Caco-2 (cell line): ENCODE data around the gene EXOSC9. TPM values are rescaled to one million over a fixed set of nuclear protein-coding genes. Genes with fewer than 3 reads are reported as not detected.

Experiments used
- BruUV-seq: library from RNA; stranded (reverse); fragments of 400-500 nt; replicated peaks from 2 replicates; lab custom pipeline; 2021; lab: Mats Ljungman, UMichigan
- CTCF ChIA-PET: fragments of 300-600 bp; sonication (Branson Sonifier 250); formaldehyde crosslinking; loops from one replicate; lab custom pipeline; 2022; ENCODE audit warnings: antibody characterized with exemption; lab: Charles Lee
- POLR2A ChIA-PET: fragments of 300-600 bp; sonication (Branson Sonifier 250); formaldehyde crosslinking; loops from one replicate; lab custom pipeline; 2022; ENCODE audit warnings: antibody characterized with exemption; lab: Charles Lee
- DNase-seq, 2 experiments: peaks; one replicate each; pipeline versions ENCODE4 v3.0.0 to v3.0.0-alpha.2; 2020 to 2022
- H3K27me3 ChIP-seq: replicated peaks from 2 replicates; pipeline ENCODE4 v1.6.0; 2011; ENCODE audit warnings: low read length; ENCODE audit not compliant: control insufficient read depth, insufficient read depth
- H3K36me3 ChIP-seq: 2 replicates; pipeline ENCODE4 v1.5.1; 2011; ENCODE audit warnings: low read length; ENCODE audit not compliant: control insufficient read depth, insufficient read depth
- H3K4me1 ChIP-seq: fragments of 250-450 bp; sonication (Bioruptor Pico); 2 replicates; pipeline ENCODE4 v1.5.1; 2020; ENCODE audit warnings: mild to moderate bottlenecking
- H3K4me3 ChIP-seq: 2 replicates; pipeline ENCODE4 v1.5.1; 2011; ENCODE audit warnings: low read depth, mild to moderate bottlenecking, control low read depth, low read length
- H3K9me3 ChIP-seq: fragments of 250-450 bp; sonication (Bioruptor Pico); 2 replicates; pipeline ENCODE4 v1.5.1; 2020; ENCODE audit warnings: mild to moderate bottlenecking, moderate library complexity
- H3K27ac Mint-ChIP-seq: one replicate; pipeline ENCODE4 v1.8.0; 2022; ENCODE audit warnings: mixed read lengths; ENCODE audit not compliant: unreplicated experiment
- H3K27me3 Mint-ChIP-seq: one replicate; pipeline ENCODE4 v1.8.0; 2022; ENCODE audit warnings: mixed read lengths; ENCODE audit not compliant: insufficient read depth, unreplicated experiment
- H3K36me3 Mint-ChIP-seq: one replicate; pipeline ENCODE4 v1.8.0; 2022; ENCODE audit warnings: mild to moderate bottlenecking, mixed read lengths; ENCODE audit not compliant: insufficient read depth, unreplicated experiment
- H3K4me1 Mint-ChIP-seq: one replicate; pipeline ENCODE4 v1.8.0; 2022; ENCODE audit warnings: low read depth, mixed read lengths; ENCODE audit not compliant: unreplicated experiment
- H3K4me3 Mint-ChIP-seq: one replicate; pipeline ENCODE4 v1.8.0; 2022; ENCODE audit warnings: mild to moderate bottlenecking, moderate library complexity, mixed read lengths; ENCODE audit not compliant: unreplicated experiment
- H3K9me3 Mint-ChIP-seq: one replicate; pipeline ENCODE4 v1.8.0; 2022; ENCODE audit warnings: mixed read lengths; ENCODE audit not compliant: unreplicated experiment
- intact Hi-C: fragments of 100-400 bp; cut with micrococcal nuclease; formaldehyde crosslinking; loops from one replicate; pipeline ENCODE4 v1.10.0; 2022; ENCODE audit not compliant: unreplicated experiment
- total RNA-seq: library from RNA; stranded (reverse); gene quantifications from 2 replicates; pipeline ENCODE4 v1.2.3, GENCODE V29; 2022
- TF ChIP-seq, protein P1 (sequence below), 2 experiments: fragments of 200-600 bp in 1 of 2; IDR thresholded peaks; 1 replicate in 1 of 2; 2 replicates in 1 of 2; pipeline versions ENCODE4 v1.5.1 to v1.8.0; 2011 to 2022; ENCODE audit warnings: antibody characterized with exemption in 1 of 2, control low read depth in 1 of 2, inconsistent platforms in 1 of 2, low read depth in 1 of 2, low read length in 1 of 2, mild to moderate bottlenecking in 1 of 2, moderate library complexity in 1 of 2; ENCODE audit not compliant: insufficient read depth in 1 of 2, severe bottlenecking in 1 of 2, unreplicated experiment in 1 of 2

Gene EXOSC9
- total RNA-seq, 1 experiment from 2014 or later = 32.6 TPM

DNA sequence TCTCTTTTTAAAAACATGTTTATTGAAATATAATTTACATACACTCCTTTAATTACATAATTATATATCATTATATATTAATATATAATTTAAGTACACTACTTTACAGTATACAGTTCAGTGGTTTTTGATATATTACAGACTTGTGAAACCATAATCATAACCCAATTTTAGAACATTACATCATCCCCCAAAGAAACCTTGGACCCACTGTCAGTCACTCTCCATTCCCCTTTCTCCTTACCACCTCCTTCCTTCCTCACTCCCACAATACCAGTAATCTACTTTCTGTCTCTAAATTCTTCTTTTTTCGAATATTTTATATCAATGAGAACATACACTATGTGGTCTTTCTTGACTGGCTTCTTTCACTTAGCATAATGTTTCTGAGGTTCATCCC lies 17.9 kb upstream of the EXOSC9 start:
- H3K27me3 Mint-ChIP-seq = peaks cover 14% of the 10 kb centered on the region
- Histone ChIP-seq H3K27me3 (no peaks in the 10 kb centered on the region), H3K4me3 (no peak overlapping the region), H3K4me1 (no peaks in the 10 kb centered on the region), H3K9me3 (no peaks in the 10 kb centered on the region), H3K36me3 (no peaks in the 10 kb centered on the region)
- no peaks in the 10 kb centered on the region for H3K4me1 Mint-ChIP-seq
- intact Hi-C loops = no loop called here
- ChIA-PET POLR2A (no interaction called here), CTCF (no interaction called here)
- H3K27ac Mint-ChIP-seq = no peak overlapping the region
- no peak for DNase-seq
- TF ChIP-seq, protein P1, sequence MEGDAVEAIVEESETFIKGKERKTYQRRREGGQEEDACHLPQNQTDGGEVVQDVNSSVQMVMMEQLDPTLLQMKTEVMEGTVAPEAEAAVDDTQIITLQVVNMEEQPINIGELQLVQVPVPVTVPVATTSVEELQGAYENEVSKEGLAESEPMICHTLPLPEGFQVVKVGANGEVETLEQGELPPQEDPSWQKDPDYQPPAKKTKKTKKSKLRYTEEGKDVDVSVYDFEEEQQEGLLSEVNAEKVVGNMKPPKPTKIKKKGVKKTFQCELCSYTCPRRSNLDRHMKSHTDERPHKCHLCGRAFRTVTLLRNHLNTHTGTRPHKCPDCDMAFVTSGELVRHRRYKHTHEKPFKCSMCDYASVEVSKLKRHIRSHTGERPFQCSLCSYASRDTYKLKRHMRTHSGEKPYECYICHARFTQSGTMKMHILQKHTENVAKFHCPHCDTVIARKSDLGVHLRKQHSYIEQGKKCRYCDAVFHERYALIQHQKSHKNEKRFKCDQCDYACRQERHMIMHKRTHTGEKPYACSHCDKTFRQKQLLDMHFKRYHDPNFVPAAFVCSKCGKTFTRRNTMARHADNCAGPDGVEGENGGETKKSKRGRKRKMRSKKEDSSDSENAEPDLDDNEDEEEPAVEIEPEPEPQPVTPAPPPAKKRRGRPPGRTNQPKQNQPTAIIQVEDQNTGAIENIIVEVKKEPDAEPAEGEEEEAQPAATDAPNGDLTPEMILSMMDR (IDR thresholded peaks at IDR 0.05; ENCODE audit: insufficient read depth in 1 of 2, low read depth in 1 of 2, low read length in 1 of 2, severe bottlenecking in 1 of 2, unreplicated experiment in 1 of 2) = no peak
- H3K4me3 Mint-ChIP-seq = no peak overlapping the region
- no TSS peak for BruUV-seq
- H3K36me3 Mint-ChIP-seq = no peaks in the 10 kb centered on the region
- no peaks in the 10 kb centered on the region for H3K9me3 Mint-ChIP-seq

DNA sequence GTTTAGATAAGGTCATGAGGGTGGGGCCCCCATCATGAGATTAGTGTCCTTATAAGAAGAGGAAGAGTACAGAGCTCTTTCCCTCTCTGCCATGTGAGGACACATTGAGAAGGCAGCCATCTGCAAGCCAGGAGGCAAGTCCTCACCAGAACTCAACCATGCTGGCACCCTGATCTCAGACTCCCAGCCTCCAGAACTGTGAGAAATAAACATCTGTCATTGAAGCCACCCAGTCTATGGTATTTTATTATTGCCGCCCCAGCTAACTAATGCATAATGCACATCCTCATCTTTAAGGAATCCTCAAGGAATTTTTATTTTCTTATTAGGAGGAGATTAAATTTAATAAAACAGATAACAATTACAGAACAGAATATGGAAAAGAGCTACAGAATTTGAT lies 16.7 kb upstream of the EXOSC9 start:
- Mint-ChIP-seq H3K4me3 (no peak overlapping the region), H3K27ac (no peak overlapping the region)
- CTCF ChIA-PET = no interaction called here

DNA sequence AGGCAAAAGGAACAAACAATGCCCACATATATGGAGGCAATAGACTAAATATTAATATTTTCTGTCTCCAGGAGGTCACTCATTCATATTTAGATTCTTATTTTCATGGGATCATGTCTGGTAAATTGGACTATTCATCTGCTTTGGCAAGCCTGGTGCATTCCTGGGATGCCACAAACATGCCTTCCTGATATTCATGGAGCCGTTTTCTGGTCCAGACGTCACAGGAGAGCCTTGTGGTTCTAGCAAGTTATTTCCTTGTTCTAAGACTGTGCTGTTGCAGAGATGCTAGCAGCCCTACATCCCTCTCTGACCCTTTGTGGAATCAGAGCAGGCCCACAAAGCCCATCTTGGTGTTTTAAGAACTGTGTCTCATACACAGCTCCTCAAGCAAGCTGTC lies 16.1 kb upstream of the EXOSC9 start:
- TF ChIP-seq, protein P1 (IDR thresholded peaks at IDR 0.05; ENCODE audit: insufficient read depth in 1 of 2, low read depth in 1 of 2, low read length in 1 of 2, severe bottlenecking in 1 of 2, unreplicated experiment in 1 of 2) = no peak
- BruUV-seq = no TSS peak
- H3K36me3 Mint-ChIP-seq = no peaks in the 10 kb centered on the region
- H3K27ac Mint-ChIP-seq = no peak overlapping the region
- no peaks in the 10 kb centered on the region for H3K27me3 ChIP-seq
- DNase-seq = no peak
- POLR2A ChIA-PET = no interaction called here
- no peak overlapping the region for H3K4me3 ChIP-seq
- no peaks in the 10 kb centered on the region for H3K4me1 ChIP-seq
- H3K4me3 Mint-ChIP-seq = no peak overlapping the region
- no peaks in the 10 kb centered on the region for H3K4me1 Mint-ChIP-seq
- H3K9me3 ChIP-seq = no peaks in the 10 kb centered on the region
- H3K27me3 Mint-ChIP-seq = peaks cover 16% of the 10 kb centered on the region
- CTCF ChIA-PET = no interaction called here
- H3K9me3 Mint-ChIP-seq = no peaks in the 10 kb centered on the region
- no peaks in the 10 kb centered on the region for H3K36me3 ChIP-seq
- intact Hi-C loops = no loop called here

More for the DNA sequence above, 16.7 kb upstream of the EXOSC9 start:
- no peaks in the 10 kb centered on the region for H3K36me3 ChIP-seq
- no peaks in the 10 kb centered on the region for H3K4me1 ChIP-seq
- intact Hi-C loops = no loop called here
- TF ChIP-seq, protein P1 (IDR thresholded peaks at IDR 0.05; ENCODE audit: insufficient read depth in 1 of 2, low read depth in 1 of 2, low read length in 1 of 2, severe bottlenecking in 1 of 2, unreplicated experiment in 1 of 2) = no peak
- Mint-ChIP-seq H3K27me3 (peaks cover 18% of the 10 kb centered on the region), H3K4me1 (no peaks in the 10 kb centered on the region), H3K9me3 (no peaks in the 10 kb centered on the region), H3K36me3 (no peaks in the 10 kb centered on the region)
- no TSS peak for BruUV-seq
- no peaks in the 10 kb centered on the region for H3K9me3 ChIP-seq
- POLR2A ChIA-PET = no interaction called here
- H3K4me3 ChIP-seq = no peak overlapping the region
- no peaks in the 10 kb centered on the region for H3K27me3 ChIP-seq
- no peak for DNase-seq
